ENCODE data around the gene NEIL1.
"Not testable (repeated sequence)": the region's sequence is repeated elsewhere in the genome, so short reads cannot be mapped to it uniquely, and the experiment has no call there.

The NEIL1 gene

DNA sequence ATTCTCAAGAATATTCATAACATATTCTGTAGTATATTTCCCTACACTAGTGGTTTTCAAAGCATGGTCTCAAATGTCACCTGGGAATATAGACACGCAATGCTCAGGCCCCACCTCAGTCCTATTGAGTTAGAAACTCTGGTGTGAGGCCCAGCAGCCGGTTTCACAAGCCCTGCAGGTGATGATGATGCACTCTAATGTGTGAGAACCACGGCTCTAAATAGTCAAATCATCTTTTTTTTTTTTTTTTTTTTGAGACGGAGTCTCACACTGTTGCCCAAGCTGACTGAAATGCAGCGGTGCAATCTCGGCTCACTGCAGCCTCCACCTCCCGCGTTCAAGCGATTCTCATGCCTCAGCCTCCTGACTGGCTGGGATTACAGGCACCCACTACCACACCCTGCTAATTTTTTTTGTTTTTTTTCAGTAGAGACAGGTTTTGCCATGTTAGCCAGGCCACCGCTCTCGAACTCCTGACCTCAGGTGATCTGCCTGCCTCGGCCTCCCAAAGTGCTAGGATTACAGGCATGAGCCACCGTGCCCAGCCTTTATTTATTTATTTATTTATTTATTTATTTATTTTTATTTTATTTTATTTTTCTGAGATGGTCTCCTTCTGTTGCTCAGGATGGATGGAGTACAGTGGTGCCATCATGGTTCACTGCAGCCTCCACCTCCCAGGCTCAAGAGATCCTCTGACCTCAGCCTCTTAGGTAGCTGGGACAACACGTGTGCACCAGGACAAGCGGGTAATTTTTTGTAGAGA, 13.0 kb upstream of the NEIL1 start:
- in situ Hi-C loops (cut with MboI; ENCODE audit: low sequenced_read_pairs), result not testable (repeated sequence)

DNA sequence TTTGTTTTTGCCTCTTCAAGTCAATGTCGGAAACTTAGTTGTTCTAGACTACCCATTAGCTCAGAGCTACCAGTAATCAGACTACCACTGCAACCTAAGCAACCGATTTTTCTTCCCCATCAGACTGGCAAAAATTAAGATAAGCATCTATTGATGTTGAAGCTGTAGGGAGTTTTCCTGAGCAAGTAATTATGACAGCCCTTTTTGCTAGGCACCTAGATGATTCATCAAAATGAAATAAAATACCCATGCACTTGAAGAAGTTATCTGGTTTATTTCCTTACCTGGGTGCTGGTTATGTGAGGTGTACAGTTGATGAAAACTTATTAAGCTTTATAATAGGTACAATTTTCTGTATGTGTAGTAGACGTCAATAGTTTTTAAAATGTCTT, 11.5 kb upstream of the NEIL1 start:
- in situ Hi-C loops (cut with MboI; ENCODE audit: low sequenced_read_pairs), result no loop called here

DNA sequence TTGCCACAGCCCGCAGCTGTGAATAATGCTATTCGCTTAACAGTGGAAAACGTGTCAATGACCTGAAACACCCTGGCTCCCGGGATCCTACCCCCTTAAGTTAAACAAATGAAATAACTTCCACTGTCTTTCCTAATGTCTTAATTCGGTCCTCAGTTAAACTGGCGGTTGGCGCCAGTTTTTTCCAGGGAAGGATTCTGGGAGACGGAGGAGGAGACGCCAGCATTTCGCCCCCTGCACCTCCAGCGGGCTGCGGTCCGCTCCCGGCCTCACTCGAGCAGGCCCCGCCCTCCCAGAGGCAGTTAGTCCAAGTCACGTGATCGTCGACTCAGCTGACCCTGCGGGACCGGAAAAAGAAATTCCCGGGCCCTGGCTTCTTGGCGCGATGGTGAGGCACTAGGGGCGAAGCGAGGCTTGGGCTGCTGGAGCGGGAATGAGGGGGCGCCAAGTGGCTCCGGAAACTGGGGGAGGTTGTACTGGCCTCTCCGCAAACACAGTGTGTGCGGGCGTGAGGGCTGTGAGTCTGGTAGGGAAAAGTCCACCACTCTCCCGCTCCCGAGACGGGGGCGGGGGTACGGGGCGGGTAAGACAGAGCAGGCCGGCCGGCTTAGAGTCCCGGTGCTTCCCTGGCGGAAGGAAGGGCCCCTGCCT, 11.0 kb upstream of the NEIL1 start, which contains the start of gene COMMD4:
Gene COMMD4 (plus strand): TSS at position 359 of the 651 bp plus-strand sequence. CDS start 27 bp downstream, at position 386.
- in situ Hi-C loops (cut with MboI; ENCODE audit: low sequenced_read_pairs), result no loop called here

DNA sequence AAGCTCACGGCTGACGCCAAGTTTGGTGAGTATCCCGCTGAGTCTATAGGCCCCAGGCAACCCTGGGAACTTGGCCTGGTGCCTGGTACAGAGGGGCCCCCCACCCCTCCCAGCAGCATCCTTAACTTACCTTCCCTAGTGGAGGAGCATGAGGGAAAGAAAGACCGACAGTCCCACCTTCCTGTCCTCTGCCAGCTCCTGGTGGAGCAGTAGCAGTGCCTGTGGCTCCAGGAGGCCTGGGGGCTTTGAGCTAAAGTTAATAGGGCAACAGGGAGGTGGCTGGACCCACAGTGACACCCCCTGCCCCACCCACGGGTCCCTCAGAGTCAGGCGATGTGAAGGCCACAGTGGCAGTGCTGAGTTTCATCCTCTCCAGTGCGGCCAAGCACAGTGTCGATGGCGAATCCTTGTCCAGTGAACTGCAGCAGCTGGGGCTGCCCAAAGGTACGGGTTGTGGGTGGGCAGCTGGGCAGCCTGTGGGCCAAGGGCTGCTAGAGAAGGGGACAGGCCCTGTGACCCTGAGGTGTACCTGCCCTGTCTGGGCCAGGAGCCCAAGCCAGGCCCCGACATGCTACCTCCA, 8.1 kb upstream of the NEIL1 start:
- in situ Hi-C loops (cut with MboI; ENCODE audit: low sequenced_read_pairs), result no loop called here

DNA sequence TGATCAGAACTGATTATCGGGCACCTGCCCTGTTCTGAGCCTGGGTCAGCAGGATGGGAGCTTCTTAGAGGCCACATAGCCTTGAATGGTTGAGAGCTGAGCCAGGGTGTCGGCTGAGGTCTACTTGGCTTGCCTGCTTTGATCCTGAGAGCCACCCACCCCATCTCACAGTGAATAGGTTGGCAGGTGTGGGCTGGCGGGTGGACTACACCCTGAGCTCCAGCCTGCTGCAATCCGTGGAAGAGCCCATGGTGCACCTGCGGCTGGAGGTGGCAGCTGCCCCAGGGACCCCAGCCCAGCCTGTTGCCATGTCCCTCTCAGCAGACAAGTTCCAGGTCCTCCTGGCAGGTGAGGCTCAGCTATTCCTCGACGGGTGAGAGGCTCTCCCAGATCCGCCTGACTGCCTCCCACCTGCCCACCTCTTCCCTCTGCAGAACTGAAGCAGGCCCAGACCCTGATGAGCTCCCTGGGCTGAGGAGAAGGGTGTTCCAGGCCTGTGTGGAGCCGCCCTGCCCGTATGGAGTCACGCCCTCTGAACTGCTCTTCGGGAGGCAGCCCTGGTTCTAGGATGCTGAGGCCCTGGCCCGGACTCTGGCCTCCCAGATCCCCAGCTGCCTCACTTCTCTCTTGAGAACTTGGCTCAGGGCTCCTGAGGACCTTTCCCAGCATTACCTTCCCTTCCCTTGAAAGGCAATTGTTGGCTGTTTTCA, 7.2 kb upstream of the NEIL1 start:
- in situ Hi-C loops (cut with MboI; ENCODE audit: low sequenced_read_pairs), result no loop called here

DNA sequence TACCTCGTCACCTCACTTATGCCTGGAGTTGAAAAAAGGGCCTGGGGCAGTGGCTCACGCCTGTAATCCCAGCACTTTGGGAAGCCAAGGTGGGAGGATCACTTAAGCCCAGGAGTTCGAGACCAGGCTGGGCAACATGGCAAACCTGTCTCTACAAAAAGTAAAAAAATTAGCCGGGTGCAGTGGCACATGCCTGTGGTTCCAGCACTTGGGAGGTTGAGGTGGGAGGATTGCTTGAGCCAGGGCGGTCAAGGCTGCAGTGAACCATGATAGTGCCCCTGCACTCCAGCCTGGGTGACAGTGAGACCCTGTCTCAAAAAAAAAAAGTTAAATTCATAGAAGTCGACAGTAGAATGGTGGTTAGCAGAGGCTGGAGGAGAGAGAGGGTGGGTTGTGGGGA, 4.6 kb upstream of the NEIL1 start:
- in situ Hi-C loops (cut with MboI; ENCODE audit: low sequenced_read_pairs), result no loop called here

DNA sequence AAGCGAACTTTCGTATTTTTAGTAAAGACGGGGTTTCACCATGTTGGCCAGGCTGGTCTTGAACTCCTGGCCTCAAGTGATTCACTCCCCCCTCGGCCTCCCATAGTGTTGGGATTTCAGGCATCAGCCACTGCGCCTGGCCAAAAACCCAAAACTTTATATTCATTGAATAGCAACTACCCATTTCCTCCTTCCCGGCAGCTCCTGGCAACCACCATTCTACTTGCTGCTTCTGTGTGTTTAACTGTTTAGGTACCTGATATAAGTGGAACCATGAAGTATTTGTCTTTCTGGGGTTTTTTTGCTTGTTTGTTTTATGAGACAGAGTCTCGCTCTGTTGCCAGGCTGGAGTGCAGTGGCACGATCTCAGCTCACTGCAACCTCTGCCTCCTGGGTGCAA, 2.9 kb upstream of the NEIL1 start:
- in situ Hi-C loops (cut with MboI; ENCODE audit: low sequenced_read_pairs), result not testable (repeated sequence)

DNA sequence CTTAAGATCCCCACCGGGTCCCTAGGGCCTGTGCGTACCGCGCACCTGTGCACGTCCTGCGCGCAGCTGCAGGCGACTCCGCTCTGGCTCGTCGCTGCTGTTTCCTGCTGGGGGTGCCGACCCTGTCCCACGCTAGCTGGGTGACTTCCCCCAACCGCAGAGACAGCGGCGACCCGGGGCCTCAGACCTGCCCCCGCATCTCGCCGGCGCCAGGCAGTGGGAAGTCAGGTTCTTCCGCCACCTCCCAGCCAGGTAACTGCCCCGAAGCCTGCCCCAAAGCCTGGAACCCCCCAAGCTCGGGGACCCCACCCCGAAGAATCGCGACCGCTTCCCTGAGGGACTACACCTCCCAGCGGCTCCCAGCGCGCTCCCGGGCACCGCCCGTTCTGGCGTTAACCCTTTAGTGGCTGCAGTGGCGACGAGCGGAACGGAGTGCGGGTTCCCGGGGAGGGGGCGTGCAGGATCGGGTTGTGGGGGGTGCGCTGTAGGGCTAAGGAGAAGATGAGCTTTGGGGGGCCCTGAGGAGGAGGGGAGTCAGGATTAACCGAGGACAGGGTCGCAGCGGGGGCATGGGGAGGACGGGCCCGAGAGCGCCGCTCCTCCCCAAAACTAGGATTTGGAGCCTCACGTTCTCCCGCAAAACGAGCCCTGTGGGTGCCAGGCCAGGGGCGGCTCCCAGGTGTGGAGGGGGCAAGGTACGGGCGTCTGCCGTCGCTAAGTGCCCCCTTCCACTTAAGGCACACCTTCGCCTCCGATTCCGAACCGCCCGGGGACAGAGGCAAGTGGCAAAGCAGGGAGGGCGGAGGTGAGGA, 589 bp downstream of the NEIL1 start:
- in situ Hi-C loops (cut with MboI; ENCODE audit: low sequenced_read_pairs), result no loop called here

DNA sequence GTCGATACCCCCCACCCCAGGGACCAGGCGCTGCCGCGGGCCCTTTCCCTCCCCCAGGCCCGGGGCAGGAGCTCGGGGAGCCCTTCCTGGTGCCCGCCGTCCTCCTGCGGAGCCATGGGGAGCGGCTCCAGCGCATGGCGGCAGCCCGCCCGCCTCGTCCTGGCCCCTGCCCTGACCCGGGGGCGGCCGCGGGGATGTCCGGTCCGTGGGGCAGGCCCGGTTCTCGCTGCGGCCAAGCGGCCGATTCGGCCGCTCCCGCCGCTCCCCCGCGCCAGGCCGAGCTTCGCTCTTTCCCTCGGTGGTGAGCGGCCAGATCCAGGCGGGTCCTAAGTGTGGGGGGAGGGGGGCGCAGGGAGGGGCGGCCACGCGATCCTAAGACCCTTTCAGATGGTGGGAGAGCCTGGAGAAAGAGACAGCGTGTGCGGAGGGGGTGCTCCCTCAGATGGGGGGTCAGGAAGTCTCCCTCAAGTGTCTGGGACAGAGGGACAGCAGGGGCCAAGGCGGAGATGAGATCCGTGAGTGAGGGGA, 1.3 kb downstream of the NEIL1 start:
- in situ Hi-C loops (cut with MboI; ENCODE audit: low sequenced_read_pairs), result no loop called here

DNA sequence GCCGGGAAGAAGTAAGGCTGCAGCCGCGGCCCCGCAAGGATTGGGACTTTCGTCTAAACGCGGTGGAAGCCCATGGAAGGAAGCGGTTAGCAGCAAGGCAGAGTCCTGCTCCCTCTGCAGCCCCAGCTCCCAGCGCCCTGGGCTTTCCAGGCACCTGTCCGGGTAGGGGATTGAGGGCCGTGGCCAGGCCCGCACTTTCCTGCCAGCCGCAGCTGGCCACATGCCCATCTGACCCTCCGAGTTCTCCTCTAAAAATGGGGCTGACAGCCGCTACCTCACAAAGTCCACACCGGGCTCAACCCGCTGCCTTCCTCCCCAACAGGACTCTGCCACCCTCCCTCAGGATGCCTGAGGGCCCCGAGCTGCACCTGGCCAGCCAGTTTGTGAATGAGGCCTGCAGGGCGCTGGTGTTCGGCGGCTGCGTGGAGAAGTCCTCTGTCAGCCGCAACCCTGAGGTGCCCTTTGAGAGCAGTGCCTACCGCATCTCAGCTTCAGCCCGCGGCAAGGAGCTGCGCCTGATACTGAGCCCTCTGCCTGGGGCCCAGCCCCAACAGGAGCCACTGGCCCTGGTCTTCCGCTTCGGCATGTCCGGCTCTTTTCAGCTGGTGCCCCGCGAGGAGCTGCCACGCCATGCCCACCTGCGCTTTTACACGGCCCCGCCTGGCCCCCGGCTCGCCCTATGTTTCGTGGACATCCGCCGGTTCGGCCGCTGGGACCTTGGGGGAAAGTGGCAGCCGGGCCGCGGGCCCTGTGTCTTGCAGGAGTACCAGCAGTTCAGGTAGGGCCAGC, 1.9 kb downstream of the NEIL1 start:
- in situ Hi-C loops (cut with MboI; ENCODE audit: low sequenced_read_pairs), result no loop called here

DNA sequence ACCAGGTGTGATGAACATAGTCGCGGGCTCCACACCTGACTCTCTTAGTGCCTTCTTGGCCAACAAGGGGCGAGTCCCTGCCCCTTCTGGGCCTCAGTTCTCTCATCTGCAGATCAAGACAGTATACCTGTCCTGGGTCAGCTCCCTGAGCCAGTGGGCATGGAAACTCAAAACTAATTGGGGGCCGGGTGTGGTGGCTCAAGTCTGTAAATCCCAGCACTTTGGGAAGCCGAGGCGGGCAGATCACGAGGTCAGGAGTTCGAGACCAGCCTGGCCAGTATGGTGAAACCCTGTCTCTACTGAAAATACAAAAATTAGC, 2.5 kb downstream of the NEIL1 start:
- in situ Hi-C loops (cut with MboI; ENCODE audit: low sequenced_read_pairs), result not testable (repeated sequence)

DNA sequence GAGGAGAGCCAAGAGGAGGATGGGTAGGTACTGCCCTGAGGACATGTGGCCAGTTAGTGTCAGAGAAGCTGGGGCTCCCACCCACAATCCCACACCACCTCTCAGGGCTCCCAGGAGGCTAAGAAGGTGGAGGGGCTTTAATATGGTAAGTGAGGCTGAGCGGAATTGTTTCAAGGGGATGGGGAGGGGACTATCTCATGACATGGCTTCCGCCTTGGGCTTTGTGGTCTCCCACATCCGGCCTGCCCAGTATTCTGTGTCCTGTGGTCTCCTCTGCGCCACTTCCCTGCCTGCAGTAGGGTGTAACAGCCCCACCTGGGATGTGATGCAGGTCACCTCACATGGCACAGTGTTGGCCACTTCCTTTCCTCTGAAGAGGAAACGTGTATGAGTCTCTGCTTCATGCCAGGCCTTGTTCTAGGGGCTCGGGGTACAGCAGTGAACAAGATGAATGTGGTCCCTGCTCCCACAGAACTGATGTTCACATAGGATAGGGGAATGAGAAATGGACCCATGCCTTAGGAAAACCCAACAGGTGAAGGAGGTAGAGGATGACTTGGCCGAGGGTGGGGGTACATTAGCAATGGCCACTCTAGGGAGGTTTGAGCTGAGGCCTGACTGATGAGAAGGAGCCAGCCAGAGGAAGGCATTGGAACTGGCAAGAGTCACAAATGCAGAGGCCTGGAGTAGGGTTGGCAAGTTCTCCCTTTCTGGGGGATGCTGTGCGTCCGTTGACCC, 3.2 kb downstream of the NEIL1 start:
- in situ Hi-C loops (cut with MboI; ENCODE audit: low sequenced_read_pairs), result no loop called here

DNA sequence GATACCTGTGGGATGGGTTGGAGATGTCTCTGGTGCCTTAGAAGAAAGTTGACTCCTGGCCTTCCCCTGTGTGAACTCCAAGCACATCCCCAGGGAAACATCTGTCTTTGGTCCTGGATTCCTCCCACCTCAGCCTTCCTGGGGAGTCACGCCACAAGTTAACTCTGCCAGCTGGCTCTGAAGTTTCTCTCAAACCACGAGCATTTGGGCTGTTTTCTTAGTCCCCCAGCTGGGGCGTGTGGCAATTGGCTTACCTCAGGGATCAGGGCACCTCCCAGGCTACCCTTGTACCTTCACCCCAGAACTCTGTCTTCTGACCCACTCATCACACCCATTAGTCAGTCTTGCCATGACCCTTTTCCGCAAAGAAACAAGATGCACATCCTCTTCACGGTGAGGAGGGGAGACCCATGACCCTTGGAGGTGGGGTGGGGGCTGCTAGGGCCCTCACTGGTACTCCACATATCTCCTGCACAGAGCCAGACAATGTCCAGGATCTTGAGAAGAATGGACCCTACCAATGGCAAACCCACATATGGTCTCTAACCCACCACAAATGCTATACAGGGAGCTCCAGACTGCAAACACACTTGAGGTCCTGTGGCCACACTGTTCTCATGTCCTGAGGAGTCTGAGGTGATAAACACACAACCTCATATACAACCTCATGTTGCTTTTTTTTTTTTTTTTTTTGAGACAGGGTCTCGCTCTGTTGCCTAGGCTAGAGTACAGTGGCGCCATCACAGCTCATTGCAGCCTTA, 3.9 kb downstream of the NEIL1 start:
- in situ Hi-C loops (cut with MboI; ENCODE audit: low sequenced_read_pairs), result no loop called here

DNA sequence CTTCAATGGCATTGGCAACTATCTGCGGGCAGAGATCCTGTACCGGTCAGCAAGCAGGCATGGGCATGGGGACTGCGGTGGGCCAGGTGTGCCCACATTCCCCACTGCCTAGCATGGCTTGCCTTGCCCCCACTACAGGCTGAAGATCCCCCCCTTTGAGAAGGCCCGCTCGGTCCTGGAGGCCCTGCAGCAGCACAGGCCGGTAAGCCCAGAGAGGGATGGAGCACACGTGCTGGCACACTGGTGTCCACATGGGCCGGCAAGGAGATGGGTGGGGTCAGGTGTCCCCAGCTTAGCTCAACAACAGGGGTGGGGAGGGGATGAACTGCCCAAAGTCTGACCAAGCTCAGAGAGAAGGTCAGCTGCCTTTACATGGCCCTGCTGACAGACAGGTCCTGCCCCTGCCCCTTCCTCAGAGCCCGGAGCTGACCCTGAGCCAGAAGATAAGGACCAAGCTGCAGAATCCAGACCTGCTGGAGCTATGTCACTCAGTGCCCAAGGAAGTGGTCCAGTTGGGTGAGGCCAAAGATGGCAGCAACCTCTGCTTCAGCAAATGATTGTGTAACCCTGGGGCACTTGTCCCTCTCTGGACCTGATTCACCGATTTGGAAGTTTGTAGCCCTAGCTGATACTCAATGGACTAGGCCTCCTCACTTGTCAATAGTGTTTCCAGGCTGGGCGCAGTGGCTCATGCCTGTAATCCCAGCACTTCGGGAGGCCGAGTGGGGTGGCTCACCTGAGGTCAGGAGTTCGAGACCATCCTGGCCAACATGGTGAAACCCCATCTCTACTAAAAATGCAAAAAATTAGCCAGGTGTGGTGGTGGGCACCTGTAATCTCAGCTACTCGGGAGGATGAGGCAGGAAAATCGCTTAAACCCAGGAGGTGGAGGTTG, 5.6 kb downstream of the NEIL1 start:
- in situ Hi-C loops (cut with MboI; ENCODE audit: low sequenced_read_pairs), result no loop called here

DNA sequence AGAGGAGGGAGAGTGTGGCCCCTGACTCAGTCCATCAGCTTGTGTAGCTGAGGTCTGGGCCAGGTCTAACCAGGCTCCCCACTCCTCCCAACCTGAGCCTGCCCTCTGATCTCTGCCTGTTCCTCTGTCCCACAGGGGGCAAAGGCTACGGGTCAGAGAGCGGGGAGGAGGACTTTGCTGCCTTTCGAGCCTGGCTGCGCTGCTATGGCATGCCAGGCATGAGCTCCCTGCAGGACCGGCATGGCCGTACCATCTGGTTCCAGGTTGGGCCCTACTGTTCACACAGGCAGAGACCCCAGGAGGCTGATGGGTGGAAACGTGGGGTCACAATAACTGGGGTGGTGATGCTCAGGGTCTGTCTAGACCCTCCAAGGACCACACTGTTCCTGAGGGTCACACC, 6.8 kb downstream of the NEIL1 start:
- in situ Hi-C loops (cut with MboI; ENCODE audit: low sequenced_read_pairs), result no loop called here

DNA sequence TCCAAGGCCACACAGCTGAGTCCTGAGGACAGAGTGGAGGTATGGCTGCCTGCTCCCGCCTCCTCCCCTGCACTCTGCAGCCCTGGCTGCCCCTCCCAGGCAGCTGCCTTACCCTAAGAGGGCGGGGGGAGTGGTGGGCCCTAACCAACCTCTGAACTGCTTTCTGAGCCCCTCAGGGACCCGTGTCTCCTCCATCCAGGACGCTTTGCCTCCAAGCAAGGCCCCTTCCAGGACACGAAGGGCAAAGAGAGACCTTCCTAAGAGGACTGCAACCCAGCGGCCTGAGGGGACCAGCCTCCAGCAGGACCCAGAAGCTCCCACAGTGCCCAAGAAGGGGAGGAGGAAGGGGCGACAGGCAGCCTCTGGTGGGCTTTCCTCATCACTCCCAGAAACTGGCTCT, 7.6 kb downstream of the NEIL1 start:
- in situ Hi-C loops (cut with MboI; ENCODE audit: low sequenced_read_pairs), result no loop called here

DNA sequence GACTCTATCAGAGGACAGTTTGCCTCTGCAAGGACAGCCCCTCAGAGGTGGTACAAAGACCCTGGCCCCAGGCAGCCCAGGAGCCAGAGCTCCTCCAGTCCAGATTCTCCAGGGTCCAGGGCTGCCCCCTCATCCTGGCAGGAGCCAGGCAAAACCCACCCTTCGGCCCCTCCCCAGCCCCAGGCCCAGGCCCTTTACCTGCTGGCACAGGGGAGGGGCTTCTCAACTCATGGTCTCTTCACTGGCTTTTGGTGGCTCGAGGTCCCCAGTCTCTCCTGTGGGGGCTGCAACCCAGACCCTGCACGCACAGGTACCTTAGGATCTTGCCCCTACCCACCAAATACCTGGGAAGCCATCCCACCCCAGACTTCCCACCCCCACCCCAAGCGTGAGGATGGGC, 8.5 kb downstream of the NEIL1 start:
- in situ Hi-C loops (cut with MboI; ENCODE audit: low sequenced_read_pairs), result no loop called here

Data from HL-60/S4 treated with retinoic acid at 250 ng/mL for 4 days and 3 days (cell line).